GM12874 (cell line): Measurements from ENCODE around the gene FARP1.

Experiments used
- CTCF ChIP-seq: IDR thresholded peaks from 2 replicates; pipeline ENCODE4 v1.5.1; 2011; ENCODE audit warnings: low read depth, mild to moderate bottlenecking, control low read depth, low read length, moderate library complexity; ENCODE audit not compliant: insufficient read depth

Gene FARP1

GRCh38 chr13:98103531-98103930, 39.4 kb upstream of the FARP1 start:
- no peak for TF ChIP-seq CTCF

- no peak for TF ChIP-seq CTCF
Measured at GRCh38 chr13:98103942-98104880, 38.7 kb upstream of the FARP1 start.

GRCh38 chr13:98105929-98106336, 37.0 kb upstream of the FARP1 start:
- no peak for TF ChIP-seq CTCF

- no peak for TF ChIP-seq CTCF
Measured at GRCh38 chr13:98108341-98108740, 34.6 kb upstream of the FARP1 start.

GRCh38 chr13:98109226-98109853, 33.6 kb upstream of the FARP1 start:
- no peak for TF ChIP-seq CTCF

- no peak for TF ChIP-seq CTCF
Measured at GRCh38 chr13:98110749-98111148, 32.1 kb upstream of the FARP1 start.

- TF ChIP-seq CTCF: no peak
Measured at GRCh38 chr13:98111168-98112098, 31.5 kb upstream of the FARP1 start.
